GM10266 (cell line): ENCODE data around the gene NIPBL.
A peak's percentile ranks its signal among the peaks of the same experiment; 100 is the strongest.

ENCODE experiments used
- DNase-seq: peaks from one replicate; pipeline ENCODE4 v3.0.0; 2012; ENCODE audit errors: extremely low spot score
- TF ChIP-seq, protein P1 (sequence below): IDR thresholded peaks from 2 replicates; pipeline ENCODE4 v1.5.1; 2012; ENCODE audit warnings: mild to moderate bottlenecking, low read depth; ENCODE audit not compliant: control insufficient read depth, insufficient read depth; ENCODE audit errors: missing control alignments

NIPBL gene

DNA sequence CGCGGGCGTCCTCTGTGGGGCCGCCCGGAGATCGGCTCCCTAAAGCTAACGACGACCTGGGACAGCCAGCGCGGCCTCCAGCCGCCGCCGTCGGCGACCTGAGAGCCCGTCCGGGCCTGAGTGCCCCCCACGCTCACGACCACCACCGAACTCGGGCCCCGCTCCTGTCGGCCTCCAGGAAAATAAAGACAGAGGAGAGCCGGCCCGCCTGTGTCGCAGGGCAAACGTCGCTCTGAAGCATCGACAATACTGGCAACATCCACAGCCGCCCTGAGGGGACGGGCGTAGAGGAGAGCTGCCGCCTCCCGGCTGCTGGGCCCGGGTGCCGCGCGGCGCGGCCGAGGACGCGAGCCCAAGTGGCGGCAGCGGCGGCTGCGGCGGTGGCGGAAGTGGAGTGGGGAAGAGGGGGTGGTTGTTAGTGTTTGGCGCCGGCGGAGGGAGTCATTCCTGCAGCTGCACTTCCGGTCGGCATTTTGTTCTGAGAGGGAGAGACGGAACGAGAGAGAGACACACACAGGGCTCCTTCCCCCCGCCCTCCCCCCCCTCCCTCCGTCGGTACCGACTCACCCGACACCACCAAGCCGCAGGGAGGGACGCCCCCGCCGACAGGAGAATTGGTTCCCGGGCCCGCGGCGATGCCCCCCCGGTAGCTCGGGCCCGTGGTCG is at the start of gene NIPBL:
TSS of gene NIPBL (plus strand) at position 471 of the 666 bp plus-strand sequence. CDS start 76,928 bp downstream, outside the sequence.
- DNase-seq, result peak; percentile 88
- TF ChIP-seq, protein P1, sequence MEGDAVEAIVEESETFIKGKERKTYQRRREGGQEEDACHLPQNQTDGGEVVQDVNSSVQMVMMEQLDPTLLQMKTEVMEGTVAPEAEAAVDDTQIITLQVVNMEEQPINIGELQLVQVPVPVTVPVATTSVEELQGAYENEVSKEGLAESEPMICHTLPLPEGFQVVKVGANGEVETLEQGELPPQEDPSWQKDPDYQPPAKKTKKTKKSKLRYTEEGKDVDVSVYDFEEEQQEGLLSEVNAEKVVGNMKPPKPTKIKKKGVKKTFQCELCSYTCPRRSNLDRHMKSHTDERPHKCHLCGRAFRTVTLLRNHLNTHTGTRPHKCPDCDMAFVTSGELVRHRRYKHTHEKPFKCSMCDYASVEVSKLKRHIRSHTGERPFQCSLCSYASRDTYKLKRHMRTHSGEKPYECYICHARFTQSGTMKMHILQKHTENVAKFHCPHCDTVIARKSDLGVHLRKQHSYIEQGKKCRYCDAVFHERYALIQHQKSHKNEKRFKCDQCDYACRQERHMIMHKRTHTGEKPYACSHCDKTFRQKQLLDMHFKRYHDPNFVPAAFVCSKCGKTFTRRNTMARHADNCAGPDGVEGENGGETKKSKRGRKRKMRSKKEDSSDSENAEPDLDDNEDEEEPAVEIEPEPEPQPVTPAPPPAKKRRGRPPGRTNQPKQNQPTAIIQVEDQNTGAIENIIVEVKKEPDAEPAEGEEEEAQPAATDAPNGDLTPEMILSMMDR, result no peak

GRCh38 chr5:36832274-36832673 is 44.3 kb upstream of the NIPBL start:
- TF ChIP-seq, protein P1, result no peak
- no peak for DNase-seq

- DNase-seq, result no peak
- TF ChIP-seq, protein P1, result no peak
These were observed 39.7 kb upstream of the NIPBL start for GRCh38 chr5:36836831-36837230.

DNA sequence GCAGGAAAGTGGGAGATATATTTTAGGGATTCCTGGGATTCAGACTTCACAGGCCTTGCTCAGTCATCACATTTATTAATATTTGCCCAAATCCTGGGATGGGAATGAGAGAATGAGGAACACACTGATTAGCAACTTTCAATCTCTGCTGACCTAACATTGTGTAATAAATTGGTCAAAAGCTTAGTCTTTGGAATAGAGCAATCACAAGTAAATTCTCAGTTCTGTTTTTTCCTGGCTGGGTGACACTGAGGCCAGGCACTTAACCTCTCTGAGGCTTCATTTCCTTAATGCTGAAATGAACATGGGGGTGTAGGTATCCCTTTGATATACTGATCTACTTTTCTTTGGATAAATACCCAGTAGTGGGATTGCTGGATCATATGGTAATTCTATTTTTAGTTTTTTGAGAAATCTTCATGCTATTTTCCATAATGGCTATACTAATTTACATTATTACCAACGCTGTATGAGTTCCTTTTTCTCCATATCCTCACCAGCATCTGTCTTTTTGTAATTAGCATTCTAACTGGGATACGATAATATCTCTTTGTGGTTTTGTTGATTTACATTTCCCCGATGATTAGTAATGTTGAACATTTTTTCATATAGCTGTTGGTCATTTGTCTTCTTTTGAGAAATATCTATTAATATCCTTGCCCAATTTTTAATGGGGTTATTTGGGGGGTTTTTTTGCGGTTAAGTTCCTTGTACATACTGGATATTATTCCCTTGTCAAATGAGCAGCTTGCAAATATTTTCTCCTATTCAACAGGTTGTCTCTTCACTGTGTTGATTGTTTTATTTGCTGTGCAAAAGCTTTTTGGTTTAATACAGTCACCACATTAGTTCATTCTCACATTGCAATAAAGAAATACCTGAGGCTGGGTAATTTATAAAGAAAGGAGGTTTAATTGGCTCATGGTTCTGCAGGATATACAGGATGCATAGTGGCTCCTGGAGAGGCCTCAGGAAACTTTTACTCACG is 36.8 kb upstream of the NIPBL start:
- TF ChIP-seq, protein P1, result no peak
- DNase-seq, result no peak

- no peak for DNase-seq
- TF ChIP-seq, protein P1, result no peak
These were observed 34.9 kb upstream of the NIPBL start for GRCh38 chr5:36841677-36842076.

DNA sequence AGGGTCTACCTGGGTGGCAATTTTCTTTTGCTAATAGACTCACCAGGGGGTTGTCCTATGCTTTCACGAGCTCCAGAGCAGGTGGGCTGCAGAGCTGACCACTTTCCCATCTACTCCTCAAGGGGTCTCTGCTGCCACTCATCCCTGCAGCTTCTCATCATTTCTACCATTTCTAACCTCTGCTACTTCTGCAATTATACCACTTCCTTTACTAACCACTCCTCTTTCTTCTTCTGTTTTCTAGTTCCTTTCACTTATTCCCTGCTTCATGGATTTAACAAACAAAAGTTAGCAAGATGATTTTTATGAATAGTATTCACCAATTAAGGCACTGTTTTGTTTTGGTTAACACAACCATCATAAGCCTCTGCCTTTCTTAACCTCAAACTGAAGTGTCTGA is 34.5 kb upstream of the NIPBL start:
- TF ChIP-seq, protein P1, result no peak

More for the DNA sequence above, 34.5 kb upstream of the NIPBL start:
- DNase-seq, result no peak
